Astrocyte of the spinal cord (primary cell): ENCODE data around the gene DENND1B.

Experiments used
- DNase-seq: peaks from one replicate; pipeline ENCODE4 v3.0.0; 2011; ENCODE audit warnings: low read depth, low spot score
- H3K4me3 ChIP-seq: 2 replicates; pipeline ENCODE4 v1.5.1; 2011; ENCODE audit warnings: low read depth, mild to moderate bottlenecking, low read length, moderate library complexity
- CTCF ChIP-seq: IDR thresholded peaks from 2 replicates; pipeline ENCODE4 v1.5.1; 2012; ENCODE audit warnings: low read depth, mild to moderate bottlenecking, low read length, inconsistent platforms
- in situ Hi-C: cut with HindIII; loops from 2 replicates; pipeline ENCODE4 v1.10.0; 2017; ENCODE audit warnings: low sequenced_read_pairs

Gene DENND1B

DNA sequence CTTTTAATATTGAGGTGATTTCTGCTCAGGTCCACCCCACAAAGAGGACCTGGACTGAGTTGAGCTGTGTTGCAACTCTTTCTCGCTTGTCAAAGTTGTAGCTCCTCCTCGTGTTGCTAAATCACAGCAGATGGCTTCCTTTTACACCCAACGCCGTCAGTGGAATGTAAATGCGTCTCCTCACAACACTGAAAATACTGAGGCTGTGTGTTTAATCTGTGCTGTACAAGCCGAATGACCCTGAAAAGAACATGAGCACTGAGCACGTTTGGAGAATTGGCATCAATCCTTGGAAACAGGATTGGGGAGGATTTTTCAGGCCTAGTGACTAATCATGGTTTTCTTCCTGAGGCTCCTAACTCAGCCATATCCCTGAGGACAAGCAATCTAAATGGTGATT is 311.2 kb downstream of the DENND1B start:
- DNase-seq, result peak; percentile 83

DNA sequence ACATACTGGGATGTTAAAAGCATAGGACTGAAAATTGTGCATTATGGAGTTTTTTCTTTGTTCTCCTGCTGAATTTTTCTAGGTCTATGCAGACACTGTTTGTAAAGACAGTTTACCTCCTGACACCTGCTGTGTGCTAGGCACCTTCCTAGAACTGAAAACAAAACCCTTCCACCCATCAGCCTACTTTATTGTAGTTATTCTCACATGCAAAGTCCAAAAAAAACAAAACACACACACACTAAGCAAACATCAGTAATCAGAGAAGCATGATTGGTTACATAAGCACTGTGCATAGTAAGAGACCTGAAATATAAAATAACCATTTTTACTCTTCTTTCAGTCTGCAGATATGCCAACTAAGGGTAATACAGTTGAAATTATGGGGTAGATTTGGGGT is 312.1 kb downstream of the DENND1B start:
- in situ Hi-C loops, result no loop called here
- DNase-seq, result no peak
- TF ChIP-seq CTCF, result no peak
- H3K4me3 ChIP-seq, result no peak overlapping the region

More for the DNA sequence above, 311.2 kb downstream of the DENND1B start:
- no peak overlapping the region for H3K4me3 ChIP-seq
- TF ChIP-seq CTCF, result no peak
- in situ Hi-C loops, result no loop called here

- no peak overlapping the region for H3K4me3 ChIP-seq
- no peak for TF ChIP-seq CTCF
- no peak for DNase-seq
- in situ Hi-C loops, result no loop called here
These were observed 312.7 kb downstream of the DENND1B start for GRCh38 chr1:197462539-197462938.
